ENCODE data around the gene TECR. TPM values are rescaled to one million over a fixed set of nuclear protein-coding genes. Genes with fewer than 3 reads are reported as not detected.
A peak's percentile ranks its signal among the peaks of the same experiment; 100 is the strongest.
"Not testable (repeated sequence)": the region's sequence is repeated elsewhere in the genome, so short reads cannot be mapped to it uniquely, and the experiment has no call there.

Gene TECR
- total RNA-seq, 1 donor from 2014 or later, result 103 TPM

- DNase-seq (ENCODE audit: low read depth), result no peak
Measured at GRCh38 chr19:14533450-14533849, 4.1 kb downstream of the TECR start.

- no peak for DNase-seq (ENCODE audit: low read depth)
Measured at GRCh38 chr19:14536926-14537692, 7.7 kb downstream of the TECR start.

- no peak for DNase-seq (ENCODE audit: low read depth)
Measured at GRCh38 chr19:14540741-14541525, 11.5 kb downstream of the TECR start.

- not testable (repeated sequence) for DNase-seq (ENCODE audit: low read depth)
Measured at GRCh38 chr19:14541979-14542378, 12.6 kb downstream of the TECR start.

GRCh38 chr19:14542711-14543328 lies 13.4 kb downstream of the TECR start:
- no peak for DNase-seq (ENCODE audit: low read depth)

GRCh38 chr19:14544047-14544446 lies 14.7 kb downstream of the TECR start:
- DNase-seq (ENCODE audit: low read depth), result no peak

- DNase-seq (ENCODE audit: low read depth), result peak; percentile 99
Measured at GRCh38 chr19:14544977-14545715, 15.8 kb downstream of the TECR start.

- DNase-seq (ENCODE audit: low read depth), result no peak
Measured at GRCh38 chr19:14545716-14546082, 16.3 kb downstream of the TECR start.

- no peak for DNase-seq (ENCODE audit: low read depth)
Measured at GRCh38 chr19:14550201-14550754, 20.9 kb downstream of the TECR start.

- peak; percentile 84 for DNase-seq (ENCODE audit: low read depth)
Measured at GRCh38 chr19:14551134-14552005, 22.0 kb downstream of the TECR start.

GRCh38 chr19:14552006-14552360 lies 22.6 kb downstream of the TECR start:
- not testable (repeated sequence) for DNase-seq (ENCODE audit: low read depth)

GRCh38 chr19:14553042-14553938 lies 23.9 kb downstream of the TECR start:
- no peak for DNase-seq (ENCODE audit: low read depth)

- DNase-seq (ENCODE audit: low read depth), result no peak
Measured at GRCh38 chr19:14553939-14554243, 24.5 kb downstream of the TECR start.

- no peak for DNase-seq (ENCODE audit: low read depth)
Measured at GRCh38 chr19:14554382-14554812, 25.0 kb downstream of the TECR start.

- DNase-seq (ENCODE audit: low read depth), result no peak
Measured at GRCh38 chr19:14555918-14556661, 26.7 kb downstream of the TECR start.

- peak; percentile 85 for DNase-seq (ENCODE audit: low read depth)
Measured at GRCh38 chr19:14556662-14557188, 27.3 kb downstream of the TECR start.

- no peak for DNase-seq (ENCODE audit: low read depth)
Measured at GRCh38 chr19:14558370-14559066, 29.1 kb downstream of the TECR start.

Measured in myocyte (in vitro differentiated cells).